ENCODE data around the gene HSPH1.

DNA sequence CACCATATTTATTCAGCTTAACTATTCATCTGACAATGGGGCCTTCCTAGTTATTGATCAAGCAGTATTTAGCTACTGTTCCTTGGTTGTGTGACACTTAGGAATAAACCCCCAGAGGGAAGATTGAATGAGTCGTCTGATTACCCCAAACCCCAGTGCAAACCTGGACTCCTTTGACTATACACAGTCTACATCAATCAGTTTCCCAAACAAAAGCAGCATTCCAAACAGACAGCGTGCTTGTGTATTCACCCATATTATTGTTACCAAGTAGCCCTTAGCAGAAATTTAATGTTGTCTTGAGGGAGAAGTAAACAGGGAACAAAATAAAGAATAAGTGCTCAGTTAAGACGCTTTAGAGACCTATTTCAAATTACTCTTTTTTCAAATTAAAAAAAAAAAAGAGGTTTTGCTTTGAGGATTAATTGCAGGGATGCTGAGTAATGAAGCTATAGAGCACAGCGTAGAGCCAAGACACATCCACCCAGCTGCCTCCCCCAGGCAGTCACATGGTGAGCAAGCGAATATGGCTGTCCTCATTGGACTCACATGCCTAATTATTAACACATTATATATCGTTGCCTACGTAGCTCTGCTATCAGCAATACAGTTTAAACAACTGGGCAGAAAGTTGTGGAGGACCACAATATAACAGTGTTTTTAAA lies 23.4 kb upstream of the HSPH1 start:
- TF ChIP-seq, protein P1, sequence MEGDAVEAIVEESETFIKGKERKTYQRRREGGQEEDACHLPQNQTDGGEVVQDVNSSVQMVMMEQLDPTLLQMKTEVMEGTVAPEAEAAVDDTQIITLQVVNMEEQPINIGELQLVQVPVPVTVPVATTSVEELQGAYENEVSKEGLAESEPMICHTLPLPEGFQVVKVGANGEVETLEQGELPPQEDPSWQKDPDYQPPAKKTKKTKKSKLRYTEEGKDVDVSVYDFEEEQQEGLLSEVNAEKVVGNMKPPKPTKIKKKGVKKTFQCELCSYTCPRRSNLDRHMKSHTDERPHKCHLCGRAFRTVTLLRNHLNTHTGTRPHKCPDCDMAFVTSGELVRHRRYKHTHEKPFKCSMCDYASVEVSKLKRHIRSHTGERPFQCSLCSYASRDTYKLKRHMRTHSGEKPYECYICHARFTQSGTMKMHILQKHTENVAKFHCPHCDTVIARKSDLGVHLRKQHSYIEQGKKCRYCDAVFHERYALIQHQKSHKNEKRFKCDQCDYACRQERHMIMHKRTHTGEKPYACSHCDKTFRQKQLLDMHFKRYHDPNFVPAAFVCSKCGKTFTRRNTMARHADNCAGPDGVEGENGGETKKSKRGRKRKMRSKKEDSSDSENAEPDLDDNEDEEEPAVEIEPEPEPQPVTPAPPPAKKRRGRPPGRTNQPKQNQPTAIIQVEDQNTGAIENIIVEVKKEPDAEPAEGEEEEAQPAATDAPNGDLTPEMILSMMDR (IDR thresholded peaks at IDR 0.05), result no peak
- no peak for TF ChIP-seq POLR2A (IDR thresholded peaks at IDR 0.05)
- TF ChIP-seq POLR2AphosphoS5 (IDR thresholded peaks at IDR 0.05), result no peak
- no peak for TF ChIP-seq EP300 (IDR thresholded peaks at IDR 0.05)

All from gastroesophageal sphincter (tissue), 3 donors.